EL (cell line): Measurements from ENCODE around the gene SS18L1.
"Not testable (repeated sequence)": the region's sequence is repeated elsewhere in the genome, so short reads cannot be mapped to it uniquely, and the experiment has no call there.

Source experiments
- DNase-seq: peaks from one replicate; pipeline ENCODE4 v3.0.0-alpha.2; 2016

SS18L1 gene

DNA sequence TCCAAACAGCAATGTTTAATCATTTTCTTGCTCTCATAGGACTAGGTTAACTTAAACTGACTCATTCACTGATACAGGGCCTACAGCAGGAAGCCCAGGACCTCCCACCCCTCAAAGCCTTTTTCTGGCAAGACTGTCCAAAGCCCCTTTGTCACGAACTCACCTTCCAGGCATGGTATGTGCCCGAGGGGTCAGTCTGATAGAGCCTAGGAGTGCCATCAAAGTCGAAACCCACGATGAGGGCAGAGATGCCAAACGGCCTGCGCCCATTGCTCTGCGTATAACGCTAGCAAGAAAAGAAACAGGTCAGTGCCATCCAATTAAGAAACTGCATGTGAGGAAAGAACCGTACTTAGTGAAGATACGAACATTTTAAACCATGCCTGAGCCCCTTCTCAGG is 4.7 kb upstream of the SS18L1 start:
- no peak for DNase-seq

DNA sequence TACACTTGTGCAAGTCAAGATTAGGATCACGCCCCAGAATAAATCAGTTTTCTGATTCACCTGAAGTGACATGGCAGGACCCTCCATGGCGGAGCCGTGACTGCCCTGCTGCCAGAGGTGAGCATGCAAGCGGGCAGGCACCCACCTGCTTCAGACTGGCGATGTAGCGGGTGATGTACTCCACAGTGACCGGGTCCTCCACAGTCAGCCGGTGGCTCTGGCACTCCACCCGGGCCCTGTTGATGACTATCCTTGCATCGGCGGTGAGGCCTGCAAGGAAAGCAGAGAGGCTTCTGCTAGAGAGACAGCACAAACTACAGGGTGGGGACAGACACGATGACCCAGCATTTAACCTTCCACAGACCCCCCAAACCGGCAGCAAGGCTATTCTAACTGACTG is 3.9 kb upstream of the SS18L1 start:
- no peak for DNase-seq

DNA sequence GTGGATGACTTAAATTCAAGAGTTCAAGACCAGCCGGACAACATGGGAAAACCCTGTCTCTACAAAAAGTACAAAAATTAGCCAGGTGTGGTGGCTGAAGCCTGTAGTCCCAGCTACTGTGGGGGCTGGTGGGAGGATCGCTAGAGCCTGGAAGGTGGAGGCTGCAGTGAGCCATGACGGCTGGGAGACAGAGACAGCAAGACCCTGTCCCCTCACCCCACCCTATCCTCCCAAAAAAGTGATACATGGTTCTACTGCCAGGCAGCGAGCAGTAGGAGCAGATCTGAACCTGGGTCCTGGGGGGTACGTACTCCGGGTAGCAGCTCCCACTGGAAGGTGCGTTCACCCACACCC is 2.5 kb upstream of the SS18L1 start:
- DNase-seq = no peak

DNA sequence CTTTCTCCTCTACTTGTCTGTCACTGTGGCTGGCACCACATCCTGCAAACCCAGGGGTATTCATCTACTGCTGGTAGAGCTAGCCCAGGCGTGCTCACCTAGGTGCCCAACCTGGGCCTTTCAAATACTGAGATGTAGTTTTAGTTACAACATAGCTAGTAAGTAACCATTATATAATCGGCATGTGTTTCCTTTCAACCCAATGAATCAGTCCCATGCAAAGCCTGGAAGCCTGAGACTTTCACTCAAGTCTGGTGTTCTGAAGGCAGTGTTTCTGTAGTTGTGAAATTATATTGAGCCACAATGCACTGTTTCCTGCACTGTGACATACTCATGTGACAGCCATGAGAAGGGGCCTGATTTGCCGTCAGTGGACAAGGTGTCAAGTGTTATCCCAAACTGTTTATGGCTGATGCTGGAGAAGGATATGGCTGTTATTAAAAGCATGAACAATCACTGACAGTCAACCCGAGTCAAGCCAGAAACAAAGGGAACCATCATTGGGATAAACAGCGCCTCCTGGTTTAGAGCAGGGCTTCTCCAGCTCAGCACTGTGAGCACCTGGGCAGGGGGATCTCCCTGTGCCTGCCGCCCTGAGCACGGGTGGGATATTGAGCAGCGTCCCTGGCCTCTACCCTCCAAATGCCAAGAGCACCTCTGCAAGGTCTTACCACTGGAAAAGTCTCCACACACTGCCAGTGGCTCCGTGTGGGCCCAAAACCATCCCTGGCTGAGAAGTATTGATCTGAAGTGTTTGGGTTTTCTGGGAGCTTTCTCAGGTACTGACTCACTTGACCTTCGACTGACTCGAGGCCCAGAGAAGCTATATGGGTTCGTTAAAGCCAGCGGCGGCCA is 1.9 kb upstream of the SS18L1 start:
- DNase-seq = peak; percentile 23

DNA sequence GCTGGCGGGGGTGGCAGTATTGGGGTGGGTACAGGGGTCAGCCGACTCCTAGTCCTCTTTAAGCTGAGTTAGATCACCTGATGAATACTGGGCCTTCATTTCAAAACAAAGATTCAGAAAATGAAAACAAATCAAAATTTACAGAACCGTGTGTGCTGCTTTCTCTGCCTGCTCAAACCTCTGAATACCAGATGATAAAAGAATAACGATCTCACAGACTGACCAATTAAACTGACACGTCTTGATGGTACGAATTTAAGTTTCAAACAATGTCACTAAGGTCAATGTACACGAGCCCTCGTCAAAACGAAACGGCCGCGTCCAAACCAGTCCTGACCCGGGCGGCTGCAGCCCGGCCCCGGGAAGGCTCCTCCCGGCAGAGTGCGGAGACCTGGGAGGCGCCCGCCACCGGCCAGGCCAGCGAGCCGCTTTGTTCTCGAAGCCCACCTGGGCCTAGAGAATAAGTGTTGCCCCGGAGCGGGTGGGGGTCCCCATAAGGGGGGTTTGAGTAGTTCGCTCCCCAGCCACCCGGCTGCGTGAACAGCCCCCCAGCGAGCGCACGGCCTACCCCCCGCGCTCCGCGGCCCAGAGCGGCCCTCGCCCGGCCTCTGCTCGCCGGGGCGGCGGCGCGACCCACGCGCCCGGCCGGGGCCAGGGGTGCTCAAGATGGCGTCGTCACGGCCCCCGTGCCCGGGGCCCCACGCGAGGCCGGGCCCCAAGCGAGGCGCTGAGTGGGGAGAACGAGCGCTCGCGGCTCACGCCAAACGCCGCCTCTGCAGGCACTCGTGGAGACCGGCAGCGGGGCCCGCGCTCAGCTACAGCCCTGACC is 1.1 kb upstream of the SS18L1 start:
- no peak for DNase-seq

DNA sequence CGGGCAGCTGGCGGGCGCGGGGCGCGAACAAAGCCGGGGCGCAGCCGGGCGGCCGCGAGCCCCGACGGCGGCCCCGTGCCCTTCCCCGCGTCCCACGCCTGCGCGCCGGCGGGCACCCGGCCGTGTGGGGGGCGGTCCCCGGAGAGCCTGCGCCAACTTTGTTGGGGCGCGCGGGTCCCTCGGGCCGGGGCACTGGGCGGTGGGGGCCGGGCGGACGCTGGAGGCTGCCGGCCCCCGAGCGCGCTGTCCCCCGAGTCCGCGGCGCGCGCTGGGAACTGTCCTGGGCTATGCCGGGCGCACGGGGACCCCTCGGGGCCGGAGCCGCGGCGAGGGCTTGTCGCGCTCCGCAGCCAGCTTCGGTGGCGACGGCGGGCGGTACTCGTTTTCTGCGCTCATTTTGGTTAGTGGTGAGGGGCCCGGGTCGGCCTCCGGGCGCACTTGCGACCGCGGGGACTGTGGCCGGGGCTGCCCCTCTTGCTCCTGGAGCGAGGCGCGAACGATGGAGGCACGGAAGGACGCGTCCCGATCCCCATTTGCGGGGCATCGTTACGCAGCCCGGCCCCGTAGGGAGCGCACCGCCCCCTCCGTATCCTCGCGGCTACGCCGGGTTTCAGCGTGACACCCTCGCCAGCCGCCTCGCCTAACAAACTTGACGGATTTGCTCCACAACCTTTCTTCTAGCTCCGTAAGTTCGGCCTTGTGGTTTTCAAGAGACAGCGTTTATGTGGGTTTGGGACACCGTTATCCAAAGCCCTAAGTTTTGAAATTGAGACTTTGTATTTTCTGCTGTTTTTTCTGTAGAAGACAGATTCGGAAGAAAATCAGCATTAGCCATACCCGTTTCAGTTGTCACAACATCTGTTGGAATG is 622 bp downstream of the SS18L1 start:
- DNase-seq = peak; percentile 71

DNA sequence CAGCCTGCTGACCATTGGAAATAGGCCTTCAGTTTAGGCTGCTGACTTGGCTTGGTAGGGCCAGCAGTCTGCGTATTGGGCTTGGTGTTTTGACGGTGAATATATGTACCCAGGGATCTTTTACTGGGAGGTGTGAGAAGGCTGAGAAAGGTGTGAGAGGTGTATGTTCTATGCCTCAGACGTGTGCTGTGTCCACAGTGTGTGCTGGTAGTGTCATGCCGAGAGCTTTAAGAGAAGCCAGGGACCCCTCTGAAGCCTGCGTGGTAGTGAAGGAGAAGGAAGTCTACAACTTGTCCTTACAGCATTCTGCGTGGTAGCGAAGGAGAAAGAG is 2.1 kb downstream of the SS18L1 start:
- no peak for DNase-seq

DNA sequence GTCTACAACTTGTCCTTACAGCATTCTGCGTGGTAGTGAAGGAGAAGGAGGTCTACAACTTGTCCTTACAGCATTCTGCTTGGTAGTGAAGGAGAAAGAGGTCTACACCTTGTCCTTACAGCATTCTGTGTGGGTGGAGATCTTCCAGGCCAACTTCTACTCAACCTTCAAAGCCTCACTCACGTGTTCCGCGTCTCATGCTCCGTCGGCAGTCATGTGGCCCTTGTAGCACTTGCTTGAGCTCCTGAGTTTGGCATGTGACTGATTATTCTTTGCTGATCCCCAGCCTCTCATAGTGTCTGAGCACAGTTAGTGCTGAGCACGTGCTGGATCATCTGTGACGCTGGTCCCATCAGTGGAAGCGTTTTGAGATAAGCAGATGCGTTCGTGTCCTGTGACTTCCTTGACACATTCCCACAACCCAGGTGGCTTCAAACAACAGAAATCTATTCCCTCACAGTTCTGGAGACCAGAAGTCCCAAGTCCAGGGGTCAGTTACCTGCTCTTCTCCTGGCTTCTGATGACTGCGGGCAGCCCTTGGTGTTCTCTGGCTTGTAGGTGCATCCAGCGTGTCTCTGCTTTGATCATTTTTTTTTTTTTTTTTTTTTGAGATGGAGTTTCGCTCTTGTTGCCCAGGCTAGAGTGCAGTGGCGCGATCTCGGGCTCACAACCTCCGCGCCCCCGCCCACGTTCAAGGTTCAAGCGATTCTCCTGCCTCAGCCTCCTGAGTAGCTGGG is 2.6 kb downstream of the SS18L1 start:
- no peak for DNase-seq

DNA sequence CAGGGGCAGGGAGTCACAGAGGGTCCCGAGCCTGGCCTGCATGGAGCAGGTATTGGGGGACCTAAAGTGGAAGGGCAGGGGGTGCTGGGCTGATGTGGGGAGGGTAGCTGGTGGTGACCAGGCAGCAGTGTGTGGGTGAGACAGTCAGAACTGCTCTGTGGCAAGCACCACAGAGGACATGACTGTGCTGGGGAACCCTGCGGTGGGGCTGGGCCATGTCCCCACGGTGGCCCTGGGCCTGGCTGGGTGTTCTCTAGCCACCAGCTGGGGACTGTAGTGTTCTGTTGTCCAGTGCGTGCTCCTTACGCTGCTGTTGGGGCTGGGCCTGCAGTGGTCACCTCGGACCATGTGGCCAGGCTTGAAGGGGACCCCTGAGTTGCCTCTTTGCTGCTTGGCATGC is 3.6 kb downstream of the SS18L1 start:
- DNase-seq = no peak

DNA sequence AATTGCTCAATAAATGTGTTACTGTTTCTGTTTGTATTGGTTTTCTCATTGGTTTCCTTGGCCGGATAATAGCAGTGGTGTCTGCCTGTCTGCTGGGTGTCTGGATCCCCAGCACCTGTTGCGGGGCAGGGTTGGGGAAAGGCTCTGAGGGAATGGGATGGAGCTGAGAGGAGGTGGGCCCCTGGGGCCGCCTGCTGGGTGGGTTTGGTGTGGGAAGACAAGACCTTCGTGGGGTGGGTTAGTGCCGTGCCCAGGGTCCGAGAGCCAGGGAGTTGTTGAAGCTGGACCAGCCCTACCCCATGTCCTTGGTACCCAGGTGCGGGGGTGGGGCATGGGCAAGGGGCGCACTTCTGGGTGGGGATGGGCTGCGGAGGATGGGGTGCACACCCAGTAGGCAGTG is 4.0 kb downstream of the SS18L1 start:
- no peak for DNase-seq

DNA sequence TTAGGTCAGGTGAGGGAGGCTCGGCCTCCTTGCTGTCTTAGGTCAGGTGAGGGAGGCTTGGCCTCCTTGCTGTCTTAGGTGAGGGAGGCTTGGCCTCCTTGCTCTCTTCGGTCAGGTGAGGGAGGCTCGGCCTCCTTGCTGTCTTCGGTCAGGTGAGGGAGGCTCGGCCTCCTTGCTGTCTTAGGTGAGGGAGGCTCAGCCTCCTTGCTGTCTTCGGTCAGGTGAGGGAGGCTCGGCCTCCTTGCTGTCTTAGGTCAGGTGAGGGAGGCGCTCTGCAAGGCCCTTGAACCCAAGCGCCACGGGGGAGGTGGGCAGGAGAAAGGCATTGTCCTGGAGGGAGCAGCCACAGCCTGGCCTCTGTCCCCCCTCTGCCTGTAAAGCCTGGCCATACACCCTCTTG is 4.8 kb downstream of the SS18L1 start:
- not testable (repeated sequence) for DNase-seq

DNA sequence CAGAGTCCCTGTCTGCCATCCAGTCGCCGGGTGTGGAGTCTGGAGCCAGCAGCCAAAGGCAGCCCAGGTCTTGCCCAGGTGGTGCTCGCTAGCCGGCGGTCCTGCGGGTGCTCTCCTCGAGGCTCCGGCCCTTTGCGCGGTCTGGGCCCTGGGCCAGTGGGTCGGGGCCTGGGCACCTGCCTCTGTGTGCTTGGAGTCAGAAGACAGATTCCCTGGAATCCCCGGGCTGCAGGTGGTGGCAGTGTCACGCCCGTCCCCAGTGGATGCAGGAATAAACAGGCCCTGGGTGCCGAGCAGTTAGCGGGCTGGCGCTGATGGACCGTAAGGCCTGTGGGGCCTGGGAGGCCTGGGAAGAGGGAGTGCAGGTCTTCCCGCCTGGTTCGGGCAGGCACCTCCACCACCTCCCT is 5.3 kb downstream of the SS18L1 start:
- no peak for DNase-seq

DNA sequence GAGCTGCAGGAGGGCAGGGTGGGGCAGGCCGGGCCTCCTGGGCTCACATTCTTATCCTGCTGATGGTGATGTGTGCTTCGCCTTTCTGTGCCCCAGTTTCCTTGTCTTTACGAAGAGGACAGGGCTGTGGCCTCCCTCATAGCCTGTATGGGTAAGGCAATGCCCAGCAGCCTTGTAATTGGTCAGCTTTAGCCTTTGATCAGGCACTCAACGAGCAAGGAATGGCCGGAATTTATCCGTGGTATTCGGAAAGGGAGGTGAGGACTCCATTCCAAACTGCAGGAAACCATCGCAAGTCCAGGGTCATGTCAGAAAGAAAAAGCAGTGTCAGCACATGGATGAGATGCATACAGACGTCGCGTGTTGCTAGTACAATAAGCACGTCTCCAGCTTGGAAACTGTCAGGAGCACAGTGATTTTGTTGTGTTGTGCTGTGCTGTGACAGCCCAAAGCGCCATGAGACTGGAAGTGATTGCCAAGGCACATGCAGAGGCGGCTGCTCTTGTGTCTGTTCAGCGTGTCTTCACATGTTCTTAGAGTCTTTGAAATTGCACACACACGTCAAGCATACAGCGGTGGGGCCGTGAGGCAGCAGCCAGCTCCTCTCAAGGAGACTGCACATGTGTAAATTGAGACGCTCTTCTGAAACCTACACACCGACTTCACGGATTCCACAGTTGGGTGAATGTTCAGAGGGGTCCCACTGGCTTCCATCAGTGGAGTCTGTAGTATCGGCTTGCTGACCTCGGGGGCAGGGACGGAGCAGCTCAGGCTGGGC is 6.2 kb downstream of the SS18L1 start:
- no peak for DNase-seq

DNA sequence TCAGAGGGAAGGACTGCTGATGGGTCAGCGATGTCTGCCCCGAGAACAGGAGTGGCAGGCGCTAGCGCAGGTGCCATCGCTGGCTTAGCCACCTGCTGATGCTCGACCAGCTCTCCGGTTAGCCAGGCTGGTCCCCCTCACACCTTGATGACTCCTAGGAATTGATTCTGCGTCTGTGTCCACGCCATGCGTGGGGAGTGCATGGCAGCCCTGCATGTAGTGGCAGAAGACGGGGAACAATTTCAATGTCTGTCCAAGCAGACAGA is 6.7 kb downstream of the SS18L1 start:
- no peak for DNase-seq

DNA sequence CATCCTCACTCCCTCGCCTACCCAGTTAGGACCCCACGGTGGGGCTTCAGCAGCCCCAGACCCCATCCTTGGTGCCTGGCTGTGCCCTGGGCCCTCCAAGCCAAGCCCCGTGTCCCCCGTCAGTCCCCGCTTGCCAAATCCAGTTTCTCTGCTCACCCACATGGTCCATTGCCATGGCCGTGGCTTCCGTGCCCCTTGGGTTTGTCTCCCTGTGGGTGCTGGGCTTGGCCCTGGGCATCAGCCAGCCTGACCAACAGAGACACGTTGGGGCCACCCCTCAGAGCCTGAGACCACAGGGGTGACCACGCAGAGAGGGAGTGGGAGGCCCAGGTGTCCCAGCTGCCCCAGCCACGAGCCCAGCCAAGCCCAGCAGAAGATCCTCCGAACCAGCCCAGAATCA is 7.7 kb downstream of the SS18L1 start:
- DNase-seq = no peak

DNA sequence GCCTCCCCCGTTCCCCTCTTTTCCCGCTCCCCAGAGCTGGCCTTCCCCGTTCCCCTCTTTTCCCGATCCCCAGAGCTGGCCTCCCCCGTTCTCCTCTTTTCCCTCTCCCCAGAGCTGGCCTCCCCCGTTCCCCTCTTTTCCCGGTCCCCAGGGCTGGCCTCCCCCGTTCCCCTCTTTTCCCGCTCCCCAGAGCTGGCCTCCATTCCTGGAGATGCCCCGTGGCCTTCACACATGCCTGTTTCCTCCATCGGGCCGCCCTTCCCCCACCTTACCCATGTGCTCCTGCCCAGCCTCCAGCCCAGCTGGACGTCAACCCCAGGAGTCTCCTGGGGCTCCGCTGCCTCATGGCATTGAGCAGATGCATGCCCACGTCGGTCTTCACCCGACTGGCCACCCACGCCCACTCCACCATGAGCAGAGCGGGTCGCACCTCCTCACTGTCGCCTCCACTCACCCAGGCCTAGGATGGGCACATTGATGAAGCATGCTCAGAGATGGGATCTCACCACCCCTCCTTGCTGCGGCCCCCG is 8.3 kb downstream of the SS18L1 start:
- DNase-seq = no peak

DNA sequence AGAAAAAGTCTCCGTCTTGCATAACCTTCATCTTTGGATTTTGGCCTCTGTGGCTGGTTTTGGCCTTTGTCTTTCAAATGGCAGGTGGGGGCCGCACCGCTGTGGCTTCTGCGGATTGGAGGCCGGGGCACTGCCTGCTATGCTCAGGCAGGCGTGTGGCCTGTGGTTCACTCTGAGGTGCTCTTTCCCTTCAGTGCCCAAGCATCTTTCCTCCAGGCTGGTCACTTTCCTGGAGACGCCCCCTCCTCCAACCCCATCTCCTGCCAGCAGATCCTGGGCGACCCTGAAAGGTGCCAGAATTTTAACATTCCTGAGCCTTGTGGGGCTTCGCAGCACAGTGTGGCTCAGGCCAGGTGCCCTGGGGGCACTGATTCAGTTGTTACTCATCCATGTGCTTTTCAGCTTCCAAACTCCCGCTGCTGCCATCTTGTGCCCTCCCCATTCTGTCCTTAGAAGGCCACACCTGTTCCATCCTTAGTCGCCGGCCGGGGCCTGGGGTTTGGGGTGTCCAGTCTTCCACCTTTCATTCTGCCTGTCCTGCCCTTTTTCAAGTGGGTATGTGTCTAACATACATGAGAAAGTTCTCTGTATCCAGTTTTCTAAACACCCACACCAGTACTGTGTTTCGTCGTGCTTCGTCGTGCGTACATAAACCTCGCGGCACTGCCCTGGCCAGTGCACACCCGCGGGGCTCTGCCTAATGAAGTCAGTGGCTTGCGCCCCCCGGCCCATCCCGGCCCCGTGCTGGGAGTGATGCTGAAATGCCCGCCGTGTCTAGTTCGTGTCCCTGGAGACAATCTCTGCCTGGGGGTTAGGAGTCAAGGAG is 12.1 kb downstream of the SS18L1 start:
- DNase-seq = peak; percentile 78

DNA sequence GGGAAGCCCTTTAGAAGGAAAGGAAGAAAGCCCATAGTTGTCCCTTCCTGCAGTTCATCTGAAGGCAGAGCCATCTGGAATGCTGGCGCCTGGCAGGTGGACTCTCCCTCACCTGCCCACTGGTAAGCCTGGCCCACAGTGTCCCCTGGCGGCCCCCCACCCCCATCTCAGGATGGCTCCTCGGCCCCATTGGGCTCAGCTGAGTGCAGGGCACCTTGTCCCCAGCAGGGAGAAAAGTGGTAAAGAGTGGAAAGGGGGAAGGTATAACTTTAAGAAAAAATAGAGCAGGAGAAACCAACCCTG is 12.6 kb downstream of the SS18L1 start:
- DNase-seq = no peak

DNA sequence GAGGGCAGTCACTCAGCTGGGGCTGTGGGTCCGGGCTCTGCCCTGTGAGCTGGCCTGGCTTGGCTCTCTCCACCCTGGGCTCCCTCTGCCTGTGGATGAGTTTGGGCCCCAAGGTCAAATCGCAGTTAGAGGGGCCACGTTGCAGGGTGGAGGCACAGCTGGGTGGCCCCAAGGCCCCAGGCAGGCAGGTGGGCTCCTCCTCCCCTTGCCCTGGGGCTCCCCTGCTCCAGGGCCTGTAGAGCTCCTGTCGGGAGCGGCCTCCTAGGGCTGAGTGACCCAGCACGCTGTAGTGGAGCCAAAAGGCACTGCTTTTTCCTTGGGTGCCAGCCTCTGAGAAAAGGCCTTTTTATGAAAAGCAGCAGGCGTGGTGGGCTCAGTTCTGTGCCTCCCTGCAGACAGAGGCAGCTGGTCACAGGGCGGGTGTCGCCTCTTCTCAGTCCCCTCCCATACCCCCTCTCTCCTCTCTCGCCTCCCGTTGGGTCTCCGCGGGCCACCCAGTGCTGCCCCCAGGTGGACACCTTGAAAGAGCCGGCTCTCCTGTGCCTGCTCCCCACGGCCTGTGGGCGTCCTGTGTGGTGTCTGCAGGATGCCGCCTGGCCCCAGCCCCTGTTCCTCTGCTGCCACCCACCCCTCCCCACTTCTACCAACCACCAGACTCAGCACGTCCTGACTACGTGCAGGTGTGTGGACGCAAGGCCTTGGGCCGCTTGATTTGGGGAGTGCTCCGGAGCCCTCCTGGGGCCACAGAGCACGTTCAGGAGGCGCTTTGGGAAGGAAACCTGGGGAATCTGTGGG is 13.2 kb downstream of the SS18L1 start:
- peak; percentile 42 for DNase-seq

DNA sequence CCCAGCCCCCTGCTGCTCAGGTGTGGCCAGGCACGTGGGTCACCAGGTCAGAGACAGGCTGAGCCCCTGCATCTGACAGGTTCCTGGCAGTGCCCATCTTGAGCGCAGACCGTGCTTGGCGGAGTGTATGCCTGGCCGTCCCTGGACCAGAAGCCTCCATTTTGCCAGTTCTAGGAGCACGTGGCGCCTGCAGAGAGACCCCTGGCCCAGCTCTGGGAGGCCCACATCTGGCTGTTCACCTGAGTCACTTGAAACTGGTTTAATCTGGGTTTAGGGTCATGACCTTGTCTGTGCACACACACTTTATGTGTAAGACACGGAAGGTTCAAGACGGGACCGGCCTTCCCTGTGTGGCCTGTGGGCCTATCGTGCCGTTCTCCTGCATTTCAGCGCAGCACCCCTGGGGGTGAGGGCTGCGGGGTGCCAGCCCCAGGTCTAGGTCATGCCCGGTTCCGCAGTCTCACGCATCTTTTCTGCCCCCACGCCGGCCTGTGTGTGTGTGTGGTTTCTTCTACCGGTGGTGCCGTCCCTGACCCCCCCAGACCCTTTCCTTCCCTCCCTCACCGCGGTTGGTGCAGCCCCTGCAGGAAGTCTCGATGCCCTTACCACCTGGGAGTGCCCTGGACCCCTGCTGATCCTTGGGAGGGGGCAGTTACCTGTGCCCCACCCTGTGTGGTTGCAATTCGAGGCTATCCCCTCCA is 14.0 kb downstream of the SS18L1 start:
- no peak for DNase-seq
